HG02943 (cell line): ENCODE results near the gene JUN.

Experiments used
- ATAC-seq: cut with Tn5 transposase; IDR thresholded peaks from one replicate; pipeline ENCODE4 v1.9.1; 2021; ENCODE audit warnings: mild to moderate bottlenecking, low read depth, moderate library complexity; ENCODE audit not compliant: unreplicated experiment

The JUN gene

GRCh38 chr1:58784758-58785441 lies 1.1 kb upstream of the JUN start:
- ATAC-seq: no peak

GRCh38 chr1:58783090-58783992 lies 506 bp downstream of the JUN start:
- ATAC-seq: peak; percentile 6

- no peak for ATAC-seq
Measured at GRCh38 chr1:58782178-58783089, 1.4 kb downstream of the JUN start.

GRCh38 chr1:58781541-58782177 lies 2.2 kb downstream of the JUN start:
- no peak for ATAC-seq

GRCh38 chr1:58780836-58781452 lies 2.9 kb downstream of the JUN start:
- no peak for ATAC-seq

- no peak for ATAC-seq
Measured at GRCh38 chr1:58780411-58780810, 3.4 kb downstream of the JUN start.

GRCh38 chr1:58779801-58780382 lies 4.0 kb downstream of the JUN start:
- ATAC-seq: no peak

- ATAC-seq: no peak
Measured at GRCh38 chr1:58779059-58779754, 4.6 kb downstream of the JUN start.

GRCh38 chr1:58778385-58779000 lies 5.4 kb downstream of the JUN start:
- ATAC-seq: no peak

- ATAC-seq: no peak
Measured at GRCh38 chr1:58774027-58774426, 9.8 kb downstream of the JUN start.

GRCh38 chr1:58773406-58773840 lies 10.4 kb downstream of the JUN start:
- peak; percentile 76 for ATAC-seq

- ATAC-seq: no peak
Measured at GRCh38 chr1:58769809-58770320, 14.0 kb downstream of the JUN start.

GRCh38 chr1:58768971-58769808 lies 14.7 kb downstream of the JUN start:
- ATAC-seq: no peak

- ATAC-seq: no peak
Measured at GRCh38 chr1:58768191-58768731, 15.6 kb downstream of the JUN start.

GRCh38 chr1:58767143-58767542 lies 16.7 kb downstream of the JUN start:
- ATAC-seq: no peak

- no peak for ATAC-seq
Measured at GRCh38 chr1:58765441-58765840, 18.4 kb downstream of the JUN start.

- no peak for ATAC-seq
Measured at GRCh38 chr1:58765006-58765405, 18.8 kb downstream of the JUN start.
